ENCODE data around the gene RIPOR2.
"Not testable (repeated sequence)": the region's sequence is repeated elsewhere in the genome, so short reads cannot be mapped to it uniquely, and the experiment has no call there.

The RIPOR2 gene

DNA sequence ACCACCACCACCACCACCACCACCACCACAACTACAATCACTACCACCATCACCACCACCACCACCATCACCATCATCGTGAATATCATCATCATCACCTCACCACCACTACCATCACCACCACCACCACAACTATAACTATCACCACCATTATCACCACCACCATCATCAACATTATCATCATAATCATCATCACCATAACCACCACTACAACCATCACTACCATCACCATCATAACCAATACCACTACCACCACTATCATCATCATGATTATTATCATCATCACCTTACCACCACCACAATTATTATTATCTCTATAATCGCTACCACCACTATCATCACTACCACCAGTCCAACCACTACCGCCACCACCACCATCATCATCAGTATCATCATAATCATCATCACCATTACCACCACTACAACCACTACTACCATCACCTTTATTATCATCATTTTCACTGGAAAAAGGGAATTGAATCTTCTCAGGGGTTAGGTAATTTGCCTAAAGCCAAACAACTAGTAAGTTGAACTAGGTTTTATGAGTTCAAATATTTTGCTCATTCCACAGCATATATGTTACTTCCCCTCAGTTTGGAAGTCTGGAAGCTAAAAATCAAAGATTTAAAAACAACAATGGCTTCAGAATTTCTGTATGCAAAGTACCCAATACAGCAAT lies 8.3 kb downstream of the RIPOR2 start:
- no peak for DNase-seq (ENCODE audit: low read depth in 2 of 2, low spot score in 1 of 2)

DNA sequence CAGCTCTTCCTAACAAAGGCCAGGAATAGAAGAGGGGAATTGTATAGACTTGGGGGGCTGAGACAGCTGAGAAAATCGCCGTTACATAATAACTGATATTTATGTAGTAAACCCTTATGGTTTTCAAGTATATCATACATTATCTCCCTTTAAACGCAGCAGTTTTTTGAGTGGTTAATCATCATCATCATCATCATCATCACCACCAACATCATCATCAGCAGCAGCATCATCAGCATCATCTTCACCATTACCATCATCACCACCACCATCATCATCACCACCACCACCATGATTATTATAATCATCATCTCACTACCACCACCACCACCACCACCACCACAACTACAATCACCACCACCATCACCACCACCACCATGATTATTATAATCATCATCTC lies 9.1 kb downstream of the RIPOR2 start:
- not testable (repeated sequence) for DNase-seq (ENCODE audit: low read depth in 2 of 2, low spot score in 1 of 2)

DNA sequence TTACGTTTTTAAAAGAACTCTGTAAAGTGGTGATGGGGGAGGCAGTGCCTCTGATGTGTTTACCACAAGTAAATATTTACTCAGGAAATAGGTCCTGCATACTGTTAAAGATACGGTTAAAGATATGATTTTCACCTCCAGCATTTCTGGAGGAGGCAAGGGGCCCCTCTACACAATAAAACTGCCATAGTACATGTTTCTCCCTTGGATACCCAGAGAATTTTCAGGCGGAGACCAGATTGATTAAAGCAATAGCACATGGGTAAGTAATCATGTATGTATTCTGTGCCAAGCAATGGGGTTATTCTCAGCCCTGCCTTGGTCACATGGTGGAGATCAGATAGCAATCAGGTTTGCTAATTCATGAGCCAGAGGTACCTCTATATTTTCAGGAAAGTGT lies 9.6 kb downstream of the RIPOR2 start:
- no peak for DNase-seq (ENCODE audit: low read depth in 2 of 2, low spot score in 1 of 2)

DNA sequence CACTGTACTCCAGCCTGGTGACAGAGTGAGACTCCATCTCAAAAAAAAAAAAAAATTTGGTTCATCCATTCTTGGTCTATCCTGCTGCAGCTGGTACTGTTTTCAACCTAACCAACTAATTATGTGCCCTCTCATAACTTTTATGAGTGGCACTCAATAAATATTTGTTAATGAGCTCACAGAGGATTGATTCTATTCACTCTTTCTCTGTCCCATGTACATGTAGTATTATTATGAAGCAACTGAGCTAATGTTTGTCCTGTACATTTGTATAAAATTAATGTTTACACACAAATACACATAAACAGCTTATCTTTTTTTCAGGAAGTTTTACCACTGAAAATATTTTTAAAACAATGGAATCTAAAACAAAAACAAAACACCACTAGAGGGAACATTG lies 10.1 kb downstream of the RIPOR2 start:
- no peak for DNase-seq (ENCODE audit: low read depth in 2 of 2, low spot score in 1 of 2)

DNA sequence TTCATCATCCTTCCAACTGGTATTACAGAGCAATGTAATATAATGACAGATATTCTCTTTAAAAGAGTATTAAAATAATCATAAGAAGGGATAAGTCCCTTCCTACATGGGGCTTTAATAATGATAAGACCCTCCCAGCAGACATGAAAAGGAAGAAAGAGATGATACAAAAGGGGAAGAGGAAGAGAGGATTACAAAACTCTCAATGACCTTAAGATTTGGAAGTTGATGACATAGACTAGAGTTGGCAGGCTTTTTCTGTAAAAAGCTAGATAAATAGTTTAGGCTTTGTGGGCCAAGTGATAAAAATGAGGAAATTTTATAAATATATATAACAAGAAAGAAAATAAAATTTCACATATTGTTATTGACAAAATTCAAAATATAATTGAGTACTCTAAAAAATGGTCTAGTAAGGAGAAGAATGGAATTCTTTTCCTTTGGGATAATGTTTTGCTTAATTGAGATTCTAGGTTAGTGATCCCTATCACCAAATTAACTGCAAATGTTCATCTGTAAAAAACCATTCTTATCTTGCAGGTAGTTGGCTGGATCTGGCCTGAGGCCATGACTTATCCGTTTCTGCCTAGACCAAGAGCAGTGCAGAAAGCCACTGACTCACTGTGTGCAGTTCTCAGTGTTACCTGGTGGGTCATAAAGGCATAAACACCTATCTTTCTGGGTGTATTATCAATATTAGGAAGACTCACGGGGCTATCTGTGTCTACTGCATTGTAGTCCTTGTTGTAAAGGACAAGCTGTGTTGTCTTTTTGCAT lies 11.0 kb downstream of the RIPOR2 start:
- DNase-seq (ENCODE audit: low read depth in 2 of 2, low spot score in 1 of 2): no peak

DNA sequence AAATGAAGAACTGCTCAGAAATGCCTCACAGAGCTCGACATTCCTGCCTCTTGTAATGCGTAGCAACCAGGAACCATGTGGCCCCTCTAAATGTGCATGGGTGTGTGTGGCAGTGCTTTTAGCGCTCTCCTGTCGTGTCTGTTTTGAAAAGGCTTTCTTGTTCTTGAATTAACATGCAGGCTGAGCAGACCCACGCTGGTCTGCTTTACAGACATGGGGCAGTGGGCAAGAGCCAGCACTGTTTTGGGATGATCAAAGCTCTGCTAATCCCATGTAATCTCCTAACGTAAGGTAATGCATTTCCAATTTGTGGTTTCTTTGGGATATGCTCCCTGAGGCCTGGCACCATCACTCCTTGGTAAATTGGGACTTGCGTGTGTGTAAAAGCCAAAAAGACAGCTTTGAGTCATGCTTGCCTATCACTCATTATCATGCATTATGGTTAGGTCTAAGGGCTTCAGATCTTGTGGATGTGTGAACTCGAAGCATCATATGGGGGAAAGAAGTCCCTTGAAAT lies 11.8 kb downstream of the RIPOR2 start:
- DNase-seq (ENCODE audit: low read depth in 2 of 2, low spot score in 1 of 2): no peak

DNA sequence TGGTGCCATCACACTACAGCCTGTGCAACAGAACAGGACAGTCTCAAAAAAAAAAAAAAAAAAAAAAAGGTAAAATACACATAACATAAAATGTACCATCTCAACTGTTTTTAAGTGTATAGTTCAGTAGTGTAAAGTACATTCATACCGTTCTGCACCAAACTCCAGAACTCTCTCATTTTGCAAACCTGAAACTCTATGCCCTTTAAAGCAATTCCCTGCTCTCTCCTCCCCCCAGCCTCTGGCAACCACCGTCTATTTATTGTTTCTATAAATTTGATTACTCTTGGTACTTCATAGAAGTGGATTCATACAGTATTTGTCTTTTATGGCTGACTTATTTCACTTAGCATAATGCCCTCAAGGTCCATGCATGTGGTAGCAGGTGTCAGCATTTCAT lies 12.9 kb downstream of the RIPOR2 start:
- no peak for DNase-seq (ENCODE audit: low read depth in 2 of 2, low spot score in 1 of 2)

DNA sequence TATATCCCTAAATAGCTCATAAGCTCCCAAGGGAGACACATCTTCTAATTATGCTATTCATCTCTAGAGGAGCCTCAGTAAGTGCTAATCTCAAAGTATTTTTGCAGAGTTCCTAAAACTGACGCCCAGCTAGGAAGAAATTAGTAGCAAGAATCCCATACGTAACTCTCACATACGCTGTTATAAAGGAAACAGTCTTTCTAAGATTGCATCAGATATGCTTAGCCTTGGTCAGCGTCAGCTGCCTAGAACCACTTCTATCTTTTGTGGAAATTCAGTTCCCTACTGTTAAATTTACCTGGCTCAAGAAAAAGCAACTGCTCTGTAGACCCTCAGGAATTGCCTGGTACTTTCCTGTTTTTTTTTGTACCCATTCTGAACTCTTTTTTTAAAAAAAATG lies 13.6 kb downstream of the RIPOR2 start:
- no peak for DNase-seq (ENCODE audit: low read depth in 2 of 2, low spot score in 1 of 2)

DNA sequence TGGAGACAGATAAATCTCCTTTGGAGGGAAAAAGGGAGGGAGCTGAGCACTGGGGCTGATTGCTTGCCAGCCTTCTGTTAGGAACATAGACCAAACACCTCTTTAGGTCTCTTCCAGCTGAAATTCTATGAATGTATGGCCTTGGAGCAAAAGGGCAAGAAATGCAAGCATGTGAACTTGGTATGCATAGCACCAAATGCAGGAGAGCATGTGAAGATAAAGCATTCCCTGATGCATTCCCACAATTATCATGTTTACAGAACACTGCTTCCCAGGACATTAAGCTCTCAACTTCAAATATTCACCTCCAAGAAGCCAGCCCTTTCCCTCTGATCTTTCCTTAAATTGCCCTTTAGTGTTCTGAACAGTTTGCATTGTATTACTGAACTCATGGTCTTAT lies 15.6 kb downstream of the RIPOR2 start:
- no peak for DNase-seq (ENCODE audit: low read depth in 2 of 2, low spot score in 1 of 2)

DNA sequence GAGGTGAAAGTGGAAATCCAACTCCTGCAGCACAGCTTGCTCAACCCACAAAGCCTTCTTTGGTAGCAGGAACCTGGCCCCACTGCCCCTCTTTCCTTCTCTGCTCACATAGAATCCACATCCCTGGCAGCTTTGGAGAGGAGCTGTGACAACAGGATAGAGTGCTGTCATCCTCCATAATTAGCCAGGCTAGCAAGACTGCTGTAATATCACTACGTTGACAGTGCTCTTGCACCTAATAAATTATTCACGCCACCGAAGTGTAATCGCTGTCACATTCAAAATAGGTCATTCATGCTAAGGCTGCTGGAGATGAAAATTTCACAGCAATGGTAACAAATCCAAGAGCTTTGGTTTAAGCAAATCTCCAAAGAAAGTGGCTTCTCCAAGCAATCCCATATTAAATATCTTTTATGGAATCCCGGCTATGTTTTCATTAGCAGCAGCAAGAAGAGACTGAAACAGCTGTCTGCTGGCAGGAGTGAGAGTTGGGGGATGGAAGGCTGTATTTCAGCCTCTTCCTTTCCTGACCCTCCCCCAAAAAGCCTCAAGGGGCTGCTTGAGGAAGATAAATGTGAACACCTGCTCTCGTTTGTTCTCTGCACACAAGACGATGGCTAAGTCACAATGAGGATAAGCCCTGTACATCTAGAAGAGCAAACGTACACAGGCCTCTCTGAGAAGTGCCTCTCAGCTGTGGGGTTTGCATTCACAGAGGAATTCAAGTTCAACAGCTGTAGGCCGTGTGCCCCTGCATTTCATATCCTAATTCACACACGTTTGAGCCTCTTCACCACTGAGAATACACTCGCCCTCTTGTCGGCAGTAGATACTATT lies 16.5 kb downstream of the RIPOR2 start:
- no peak for DNase-seq (ENCODE audit: low read depth in 2 of 2, low spot score in 1 of 2)

DNA sequence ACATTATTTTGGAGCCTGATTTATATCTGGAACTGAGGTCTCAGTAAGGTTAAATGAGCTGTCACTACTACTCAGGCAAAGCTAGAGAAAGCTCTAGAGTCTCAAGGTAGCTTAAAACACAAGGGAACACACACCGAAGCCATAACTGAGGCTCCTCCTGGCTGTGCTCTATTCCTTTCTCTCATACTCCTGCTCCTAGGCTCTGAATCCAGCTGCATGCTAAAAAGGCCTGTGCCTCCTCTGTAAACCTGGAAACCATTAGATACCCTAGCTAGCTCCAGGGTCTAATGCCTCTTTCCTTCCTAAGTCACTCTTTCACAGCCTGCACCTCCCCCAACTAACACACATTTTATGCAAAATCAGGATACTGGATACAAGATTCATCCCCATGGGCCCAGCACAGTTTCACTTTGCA lies 17.1 kb downstream of the RIPOR2 start:
- DNase-seq (ENCODE audit: low read depth in 2 of 2, low spot score in 1 of 2): no peak

DNA sequence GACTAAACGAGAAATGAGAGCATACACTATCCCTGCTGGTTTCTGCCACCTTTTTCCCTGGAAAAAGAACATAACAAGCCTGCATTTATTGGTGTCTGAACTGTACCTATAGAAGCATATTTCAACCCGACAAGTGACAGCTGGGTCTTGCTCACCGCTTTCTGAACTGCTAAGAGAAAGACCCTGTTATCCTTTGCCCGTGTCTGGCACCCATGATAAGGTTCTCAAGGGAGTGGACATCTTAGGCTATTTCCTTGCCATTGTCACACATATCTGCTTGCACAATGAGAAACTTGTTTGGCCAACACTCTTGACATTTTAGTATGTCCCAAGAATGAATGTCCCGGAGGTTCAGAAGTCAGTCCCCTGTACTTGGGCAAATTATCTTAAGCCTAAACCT lies 19.3 kb downstream of the RIPOR2 start:
- DNase-seq (ENCODE audit: low read depth in 2 of 2, low spot score in 1 of 2): no peak

DNA sequence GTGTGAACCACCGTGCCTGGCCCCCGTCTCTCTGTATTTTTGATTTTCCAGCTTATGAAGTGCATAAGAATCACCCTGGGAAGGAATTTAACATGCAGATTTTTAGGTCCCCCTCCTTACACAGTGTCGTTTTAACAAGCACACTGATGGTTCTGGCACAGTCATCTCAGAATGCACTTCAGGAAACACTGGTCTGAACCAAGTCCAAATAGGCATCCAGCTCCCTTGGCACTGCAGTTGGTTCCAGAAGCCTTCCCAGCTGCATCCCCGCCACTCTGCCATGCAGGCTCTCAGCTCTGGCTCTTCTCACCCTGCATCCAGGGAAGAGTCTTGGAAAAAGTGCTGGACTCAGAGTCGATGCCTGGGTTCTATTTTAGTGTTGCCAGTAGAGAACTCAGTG lies 20.1 kb downstream of the RIPOR2 start:
- DNase-seq (ENCODE audit: low read depth in 2 of 2, low spot score in 1 of 2): no peak

DNA sequence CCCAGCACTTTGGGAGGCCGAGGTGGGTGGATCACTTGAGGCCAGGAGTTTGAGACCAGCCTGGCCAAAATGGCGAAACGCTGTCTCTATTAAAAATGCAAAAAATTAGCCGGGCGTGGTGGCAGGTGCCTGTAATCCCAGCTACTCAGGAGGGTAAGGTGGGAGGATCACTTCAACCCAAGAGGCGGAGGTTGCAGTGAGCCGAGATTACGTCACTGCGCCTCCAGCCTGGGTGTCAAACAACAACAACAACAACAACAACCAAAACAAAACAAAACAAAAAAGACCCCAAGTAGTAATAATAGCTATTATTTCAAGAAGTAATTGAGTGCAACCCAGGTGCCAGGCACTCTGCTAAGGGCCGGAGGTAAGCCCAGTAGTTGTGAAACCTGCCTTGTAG lies 21.7 kb downstream of the RIPOR2 start:
- not testable (repeated sequence) for DNase-seq (ENCODE audit: low read depth in 2 of 2, low spot score in 1 of 2)

DNA sequence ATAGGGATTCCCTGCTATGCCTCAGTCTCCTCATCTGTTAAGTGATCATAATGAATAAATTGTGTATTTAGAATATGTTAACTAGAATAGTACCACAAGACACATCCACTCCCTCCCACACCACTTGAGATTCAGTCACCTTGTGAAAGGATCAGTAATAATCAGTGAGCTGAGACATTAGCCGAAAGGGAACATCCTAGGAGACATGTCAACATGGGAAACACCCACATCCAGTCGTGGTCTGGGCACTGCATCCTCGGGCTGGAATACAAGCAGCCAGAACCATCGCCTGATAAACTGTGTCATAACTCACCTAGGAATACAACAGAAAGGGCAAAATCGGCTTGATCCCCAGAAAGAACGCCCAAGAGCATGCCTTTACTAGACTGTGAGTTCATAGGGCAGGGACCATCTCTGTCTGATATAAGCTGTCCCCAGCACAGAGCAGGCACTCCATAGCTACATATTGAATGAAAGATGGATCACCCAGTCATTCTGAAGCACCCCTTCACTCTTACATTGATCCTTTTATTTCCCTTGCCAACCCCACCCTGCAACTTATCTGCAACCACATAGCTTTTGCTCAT lies 23.9 kb downstream of the RIPOR2 start:
- no peak for DNase-seq (ENCODE audit: low read depth in 2 of 2, low spot score in 1 of 2)

DNA sequence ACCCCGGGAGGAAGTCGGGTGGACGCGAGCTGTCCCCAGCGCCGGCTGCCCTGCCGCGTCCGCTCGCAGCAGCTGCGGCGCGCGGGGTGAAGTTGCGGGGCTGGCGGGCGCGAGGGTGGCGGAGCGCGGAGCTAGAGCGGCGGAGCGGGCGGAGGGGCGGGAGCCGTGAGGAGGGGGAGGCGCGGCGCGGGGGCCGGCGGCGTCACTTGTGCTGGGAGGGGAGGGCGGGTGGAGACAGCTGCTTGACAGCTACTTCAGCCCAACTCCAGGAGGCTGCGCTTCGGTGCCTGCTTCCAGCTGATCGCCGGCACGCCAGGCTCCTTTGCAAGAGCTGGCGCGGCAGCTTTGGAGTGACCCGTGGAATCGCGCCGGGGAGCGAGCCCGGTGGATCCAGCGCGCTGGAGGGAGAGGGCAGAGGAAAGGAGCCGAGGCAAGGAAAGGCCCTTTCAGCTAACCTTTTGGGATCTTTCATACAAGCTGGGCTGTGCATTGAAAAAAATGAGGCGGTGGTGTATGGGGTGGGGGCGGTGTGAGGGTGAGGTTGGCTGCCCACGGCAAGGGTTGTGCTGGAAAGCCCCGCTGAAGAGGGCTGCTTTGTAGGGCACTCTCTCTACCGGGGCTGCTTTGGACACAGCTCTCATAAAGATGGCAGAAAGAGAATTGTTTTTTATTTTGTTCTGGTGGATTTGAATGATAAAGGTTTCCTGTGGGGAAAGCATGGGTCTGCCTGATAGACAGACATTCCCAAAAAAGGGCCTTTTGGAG lies 24.6 kb downstream of the RIPOR2 start:
- DNase-seq (ENCODE audit: low read depth in 2 of 2, low spot score in 1 of 2): no peak

DNA sequence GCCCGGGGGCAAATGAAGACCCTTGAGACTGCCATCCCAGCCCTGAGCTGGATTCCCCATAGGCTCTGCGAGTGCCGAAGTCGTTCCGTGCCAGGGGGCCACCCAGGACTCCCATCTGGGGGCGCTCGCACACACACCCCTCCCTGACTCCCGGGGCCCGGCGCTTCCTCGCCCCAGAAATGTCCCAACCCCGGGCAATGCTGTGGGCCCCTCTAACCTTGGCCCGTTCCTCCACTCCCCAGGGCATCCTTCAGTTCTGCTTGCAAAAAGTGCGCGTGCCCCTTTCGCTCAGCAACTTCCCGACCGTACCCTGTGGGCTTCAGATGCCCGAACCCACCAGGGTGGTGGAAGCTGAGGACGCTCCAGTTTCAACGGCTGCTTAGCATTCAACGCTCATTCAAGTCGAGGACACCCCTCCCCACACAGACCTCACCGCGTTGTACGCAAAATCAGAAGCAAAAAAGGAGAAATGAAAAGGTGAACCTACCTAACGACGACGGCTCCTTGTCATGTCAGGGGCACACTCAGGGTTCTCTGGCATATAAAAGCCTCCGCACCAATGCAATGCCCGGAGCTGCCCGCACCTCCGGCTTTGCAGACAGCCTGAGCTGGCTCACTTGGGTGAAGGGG lies 25.3 kb downstream of the RIPOR2 start:
- no peak for DNase-seq (ENCODE audit: low read depth in 2 of 2, low spot score in 1 of 2)

DNA sequence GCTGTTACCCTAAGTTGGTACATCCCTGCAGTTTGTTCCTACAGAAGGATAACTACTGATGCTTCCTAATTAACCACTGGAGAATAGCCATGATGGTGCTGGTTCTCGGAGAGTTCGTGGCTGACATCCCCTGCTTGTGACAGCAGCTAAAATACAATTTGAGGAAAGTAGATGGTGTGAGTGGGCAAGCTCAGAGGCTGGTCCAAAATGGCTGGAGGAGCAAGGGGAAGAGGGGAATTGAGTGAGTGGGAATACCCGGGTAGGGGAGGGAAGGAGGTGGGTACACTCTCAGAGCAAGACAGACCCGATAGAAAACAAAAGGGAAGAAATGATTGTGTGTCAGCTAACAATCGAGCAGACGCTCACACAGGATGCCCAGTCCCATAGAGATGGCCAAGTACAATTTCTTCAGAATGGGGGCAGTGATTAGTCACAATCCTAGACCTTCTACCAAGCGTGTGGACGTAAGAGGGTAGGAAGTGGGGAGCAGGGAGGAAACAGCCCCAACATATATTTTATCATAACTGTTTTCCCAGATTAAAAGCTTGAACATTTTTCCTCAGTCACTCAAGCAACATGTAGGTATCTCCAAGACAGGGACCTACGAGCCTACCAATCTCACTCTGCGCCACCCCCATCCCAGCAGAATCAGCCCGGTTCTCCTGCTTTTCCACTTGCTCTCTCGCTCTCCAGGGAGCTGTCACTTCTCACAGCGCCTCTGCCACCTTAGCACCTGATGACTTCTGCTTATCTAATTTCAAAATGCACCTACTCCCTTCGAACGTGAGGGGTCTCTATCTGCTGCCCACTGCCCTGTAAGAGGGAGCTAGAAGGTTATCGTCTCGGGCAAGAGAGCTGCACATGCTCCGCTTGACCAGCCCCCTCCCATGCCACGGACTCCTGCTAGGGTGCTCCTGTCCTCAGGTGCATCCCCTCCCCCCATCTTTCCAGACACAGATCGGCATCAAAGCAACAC lies 26.2 kb downstream of the RIPOR2 start:
- no peak for DNase-seq (ENCODE audit: low read depth in 2 of 2, low spot score in 1 of 2)

DNA sequence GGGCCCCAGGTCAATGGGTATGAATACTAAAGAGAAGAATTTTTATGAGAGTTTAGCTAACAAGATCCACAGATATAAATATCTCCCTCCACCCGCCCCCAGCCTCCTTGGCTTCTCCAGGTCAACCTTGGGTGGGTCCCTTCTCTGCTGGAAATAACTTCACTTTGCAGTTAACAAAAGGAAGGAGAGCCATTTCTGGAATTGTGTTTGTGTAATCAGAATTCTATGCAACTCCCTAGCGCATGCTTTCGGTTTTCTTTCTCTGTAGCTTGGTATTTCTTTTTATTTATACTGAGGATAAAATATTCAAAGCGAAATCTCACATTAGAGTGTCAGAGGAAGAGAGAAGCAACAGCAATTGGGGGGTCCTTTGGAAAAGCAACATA lies 27.1 kb downstream of the RIPOR2 start:
- no peak for DNase-seq (ENCODE audit: low read depth in 2 of 2, low spot score in 1 of 2)

All from stimulated activated CD8-positive, alpha-beta memory T cell treated with anti-CD3 and anti-CD28 coated beads, Interleukin-4, amount 100 ng/mL, for 4 hours (primary cell).